ENCODE results near the gene MYO1E. TPM values are rescaled to one million over a fixed set of nuclear protein-coding genes. Genes with fewer than 3 reads are reported as not detected.

Gene MYO1E
- total RNA-seq, 2 experiments from 2014 or later: 20.3 to 22.7 TPM

DNA sequence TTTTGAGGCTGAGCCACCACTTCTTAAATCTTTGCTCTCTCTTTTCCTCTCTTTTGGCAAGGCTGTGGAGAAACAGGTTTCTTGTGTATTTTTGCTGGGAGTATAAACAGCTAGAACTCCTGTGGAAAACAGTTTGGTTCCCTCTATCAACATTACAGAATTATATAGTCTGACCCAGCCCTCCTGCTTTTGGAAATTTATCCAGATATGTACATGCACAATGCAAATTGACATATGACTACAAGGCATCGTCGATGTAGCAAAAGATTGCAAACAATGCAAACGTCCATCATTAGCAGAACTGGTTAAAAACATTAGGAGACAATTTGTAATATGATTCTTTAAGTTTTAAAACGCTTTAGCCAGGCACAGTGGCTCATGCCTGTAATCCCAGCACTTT is 12.5 kb upstream of the MYO1E start:
- CTCF ChIA-PET: no interaction called here
- H3K36me3 Mint-ChIP-seq (ENCODE audit: low read depth): no peaks in the 10 kb centered on the region

DNA sequence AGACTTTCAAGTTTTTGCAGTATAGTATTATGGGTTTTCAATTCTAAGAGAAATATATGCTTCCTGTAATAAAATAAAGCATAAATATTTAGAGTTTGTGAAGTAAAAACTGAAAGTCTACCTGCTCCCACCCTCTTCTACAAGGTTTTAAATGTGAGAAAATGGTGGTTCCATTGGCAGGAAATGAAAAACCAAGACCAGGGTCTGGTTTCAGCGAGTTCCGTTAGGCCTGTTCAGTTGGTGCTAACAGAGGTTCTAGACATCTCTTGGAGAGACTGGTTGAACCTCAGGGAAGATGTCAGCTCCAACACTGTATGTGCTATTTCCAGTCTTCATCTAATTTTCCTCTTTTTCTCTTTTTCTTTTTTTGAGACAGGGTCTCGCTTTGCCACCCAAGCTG is 11.8 kb upstream of the MYO1E start:
- DNase-seq (peak; percentile 11), ATAC-seq (peak; percentile 42)
- peaks cover 1% of the 10 kb centered on the region for H3K27me3 Mint-ChIP-seq
- intact Hi-C loops (cut with micrococcal nuclease): no loop called here
- H3K4me3 Mint-ChIP-seq: no peak overlapping the region
- no peaks in the 10 kb centered on the region for H3K36me3 Mint-ChIP-seq (ENCODE audit: low read depth)
- peaks cover 6% of the 10 kb centered on the region for H3K4me1 Mint-ChIP-seq (ENCODE audit: low read depth)
- CTCF ChIA-PET: interaction anchor here (0.6 to 1.3 kb wide), 2 partner anchors 9 to 10 kb away, joined by 3 read pairs; no protein-coding TSS in a partner anchor
- no peaks in the 10 kb centered on the region for H3K9me3 Mint-ChIP-seq
- TF ChIP-seq, protein P1, sequence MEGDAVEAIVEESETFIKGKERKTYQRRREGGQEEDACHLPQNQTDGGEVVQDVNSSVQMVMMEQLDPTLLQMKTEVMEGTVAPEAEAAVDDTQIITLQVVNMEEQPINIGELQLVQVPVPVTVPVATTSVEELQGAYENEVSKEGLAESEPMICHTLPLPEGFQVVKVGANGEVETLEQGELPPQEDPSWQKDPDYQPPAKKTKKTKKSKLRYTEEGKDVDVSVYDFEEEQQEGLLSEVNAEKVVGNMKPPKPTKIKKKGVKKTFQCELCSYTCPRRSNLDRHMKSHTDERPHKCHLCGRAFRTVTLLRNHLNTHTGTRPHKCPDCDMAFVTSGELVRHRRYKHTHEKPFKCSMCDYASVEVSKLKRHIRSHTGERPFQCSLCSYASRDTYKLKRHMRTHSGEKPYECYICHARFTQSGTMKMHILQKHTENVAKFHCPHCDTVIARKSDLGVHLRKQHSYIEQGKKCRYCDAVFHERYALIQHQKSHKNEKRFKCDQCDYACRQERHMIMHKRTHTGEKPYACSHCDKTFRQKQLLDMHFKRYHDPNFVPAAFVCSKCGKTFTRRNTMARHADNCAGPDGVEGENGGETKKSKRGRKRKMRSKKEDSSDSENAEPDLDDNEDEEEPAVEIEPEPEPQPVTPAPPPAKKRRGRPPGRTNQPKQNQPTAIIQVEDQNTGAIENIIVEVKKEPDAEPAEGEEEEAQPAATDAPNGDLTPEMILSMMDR (IDR thresholded peaks at IDR 0.05): no peak
- no peak overlapping the region for H3K27ac Mint-ChIP-seq
- POLR2A ChIA-PET: no interaction called here

More for the DNA sequence above, 12.5 kb upstream of the MYO1E start:
- Mint-ChIP-seq H3K27me3 (no peaks in the 10 kb centered on the region), H3K4me3 (no peak overlapping the region), H3K4me1 (ENCODE audit: low read depth) (peaks cover 6% of the 10 kb centered on the region), H3K27ac (no peak overlapping the region), H3K9me3 (no peaks in the 10 kb centered on the region)
- intact Hi-C loops (cut with micrococcal nuclease): no loop called here
- no peak for DNase-seq
- TF ChIP-seq, protein P1 (IDR thresholded peaks at IDR 0.05): no peak
- ATAC-seq: no peak
- POLR2A ChIA-PET: no interaction called here

- POLR2A ChIA-PET: interaction anchor here (1.2 kb wide), 1 partner anchor 31 kb away, joined by 3 read pairs; no protein-coding TSS in a partner anchor
- H3K4me3 Mint-ChIP-seq: no peak overlapping the region
- CTCF ChIA-PET: no interaction called here
- no peaks in the 10 kb centered on the region for H3K9me3 Mint-ChIP-seq
- TF ChIP-seq, protein P1 (IDR thresholded peaks at IDR 0.05): no peak
- peaks cover 6% of the 10 kb centered on the region for H3K4me1 Mint-ChIP-seq (ENCODE audit: low read depth)
- intact Hi-C loops (cut with micrococcal nuclease): no loop called here
- no peak overlapping the region for H3K27ac Mint-ChIP-seq
- DNase-seq: no peak
- no peak for ATAC-seq
- no peaks in the 10 kb centered on the region for H3K36me3 Mint-ChIP-seq (ENCODE audit: low read depth)
- H3K27me3 Mint-ChIP-seq: peaks cover 3% of the 10 kb centered on the region
These were observed 8.4 kb upstream of the MYO1E start for GRCh38 chr15:59380902-59381610.

DNA sequence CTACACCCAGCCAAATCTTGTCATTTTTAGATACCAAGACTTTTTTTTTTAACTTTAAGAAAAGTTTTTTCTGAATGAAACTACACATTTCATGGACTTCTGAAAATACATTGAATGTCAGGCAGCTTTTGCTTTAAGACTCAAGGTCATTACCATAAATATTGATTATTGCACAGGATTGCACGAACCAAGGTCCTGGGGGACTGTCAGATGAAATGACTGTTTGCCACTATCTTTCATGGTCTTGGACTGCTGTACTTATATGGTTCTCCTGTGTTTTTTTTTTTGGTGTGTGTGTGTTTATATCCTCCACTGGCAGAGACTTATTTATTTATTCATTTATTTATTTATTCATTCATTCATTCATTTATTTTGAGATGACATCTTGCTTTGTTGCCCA is 6.9 kb upstream of the MYO1E start:
- H3K9me3 Mint-ChIP-seq: no peaks in the 10 kb centered on the region
- H3K4me1 Mint-ChIP-seq (ENCODE audit: low read depth): no peaks in the 10 kb centered on the region
- intact Hi-C loops (cut with micrococcal nuclease): no loop called here
- peaks cover 8% of the 10 kb centered on the region for H3K27me3 Mint-ChIP-seq
- ATAC-seq (no peak), DNase-seq (no peak)
- TF ChIP-seq, protein P1 (IDR thresholded peaks at IDR 0.05): no peak
- H3K27ac Mint-ChIP-seq: no peak overlapping the region
- no peak overlapping the region for H3K4me3 Mint-ChIP-seq
- ChIA-PET CTCF (no interaction called here), POLR2A (no interaction called here)
- H3K36me3 Mint-ChIP-seq (ENCODE audit: low read depth): no peaks in the 10 kb centered on the region

DNA sequence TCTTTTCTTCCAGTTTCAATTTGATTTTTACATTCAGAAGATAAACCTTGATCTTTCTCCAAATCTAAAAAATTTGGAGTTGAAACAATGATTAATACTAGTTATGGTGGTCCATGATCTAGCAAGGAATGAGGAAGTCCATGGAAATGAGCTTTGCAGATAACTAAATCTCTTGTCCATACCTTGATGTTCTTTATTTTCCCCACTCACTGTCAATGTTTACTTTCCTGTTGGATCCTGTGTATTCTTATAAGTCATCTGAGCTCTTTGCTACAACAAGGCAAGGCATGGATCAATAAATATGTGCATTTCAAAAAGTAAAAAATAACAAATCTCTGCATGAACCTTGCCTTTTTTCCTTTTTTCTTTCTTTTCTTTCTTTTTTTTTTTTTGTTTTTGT is 6.2 kb upstream of the MYO1E start:
- Mint-ChIP-seq H3K4me3 (no peak overlapping the region), H3K36me3 (ENCODE audit: low read depth) (no peaks in the 10 kb centered on the region), H3K27ac (no peak overlapping the region), H3K4me1 (ENCODE audit: low read depth) (no peaks in the 10 kb centered on the region), H3K27me3 (peaks cover 13% of the 10 kb centered on the region), H3K9me3 (no peaks in the 10 kb centered on the region)
- intact Hi-C loops (cut with micrococcal nuclease): no loop called here
- no peak for DNase-seq
- TF ChIP-seq, protein P1 (IDR thresholded peaks at IDR 0.05): no peak
- CTCF ChIA-PET: interaction anchor here (1.6 kb wide), 1 partner anchor 115 kb away, joined by 4 read pairs; no protein-coding TSS in a partner anchor
- no peak for ATAC-seq
- POLR2A ChIA-PET: no interaction called here

Data from activated CD8-positive, alpha-beta T cell treated with anti-CD3 and anti-CD28 coated beads for 36 hours (primary cell).